ENCODE measurements around the gene TMEM179.

DNA sequence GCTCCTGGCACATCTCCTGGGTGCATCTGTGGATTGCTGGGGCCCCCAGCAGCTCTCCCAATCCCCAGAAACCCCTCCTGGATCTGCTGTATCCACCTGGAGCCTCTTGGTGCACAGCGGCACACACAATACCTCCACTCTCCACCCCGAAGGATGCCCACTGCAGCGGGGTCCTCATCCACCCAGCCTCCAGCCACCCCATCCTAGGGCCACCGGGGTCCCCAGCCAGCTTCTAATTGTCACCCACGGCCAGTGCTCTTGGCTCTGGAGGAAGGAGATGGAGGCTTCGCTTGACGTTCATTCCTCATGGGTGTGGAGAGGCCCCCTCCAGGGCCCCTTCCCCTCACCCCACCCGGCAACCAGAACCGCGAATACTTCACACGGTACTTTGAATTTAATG is 31.6 kb upstream of the TMEM179 start:
- TF ChIP-seq POLR2A (IDR thresholded peaks at IDR 0.05), result no peak
- TF ChIP-seq POLR2AphosphoS5 (IDR thresholded peaks at IDR 0.05), result no peak
- TF ChIP-seq, protein P1, sequence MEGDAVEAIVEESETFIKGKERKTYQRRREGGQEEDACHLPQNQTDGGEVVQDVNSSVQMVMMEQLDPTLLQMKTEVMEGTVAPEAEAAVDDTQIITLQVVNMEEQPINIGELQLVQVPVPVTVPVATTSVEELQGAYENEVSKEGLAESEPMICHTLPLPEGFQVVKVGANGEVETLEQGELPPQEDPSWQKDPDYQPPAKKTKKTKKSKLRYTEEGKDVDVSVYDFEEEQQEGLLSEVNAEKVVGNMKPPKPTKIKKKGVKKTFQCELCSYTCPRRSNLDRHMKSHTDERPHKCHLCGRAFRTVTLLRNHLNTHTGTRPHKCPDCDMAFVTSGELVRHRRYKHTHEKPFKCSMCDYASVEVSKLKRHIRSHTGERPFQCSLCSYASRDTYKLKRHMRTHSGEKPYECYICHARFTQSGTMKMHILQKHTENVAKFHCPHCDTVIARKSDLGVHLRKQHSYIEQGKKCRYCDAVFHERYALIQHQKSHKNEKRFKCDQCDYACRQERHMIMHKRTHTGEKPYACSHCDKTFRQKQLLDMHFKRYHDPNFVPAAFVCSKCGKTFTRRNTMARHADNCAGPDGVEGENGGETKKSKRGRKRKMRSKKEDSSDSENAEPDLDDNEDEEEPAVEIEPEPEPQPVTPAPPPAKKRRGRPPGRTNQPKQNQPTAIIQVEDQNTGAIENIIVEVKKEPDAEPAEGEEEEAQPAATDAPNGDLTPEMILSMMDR (IDR thresholded peaks at IDR 0.05), result no peak
